BLaER1 treated with 17β-estradiol and CSF1 and Interleukin-3, amounts not matched to agents 10 nM and 100 nM (cell line): ENCODE measurements around the gene USB1.

Source experiments
- H3K27ac ChIP-seq, 11 experiments: shearing (Covaris generic); formaldehyde crosslinking; 2 replicates each; pipeline ENCODE4 v1.8.1; 2022
- H3K27me3 ChIP-seq, 11 experiments: shearing (Covaris generic); formaldehyde crosslinking; 2 replicates each; pipeline ENCODE4 v1.8.1; 2022
- H3K36me3 ChIP-seq, 11 experiments: shearing (Covaris generic); formaldehyde crosslinking; 2 replicates each; pipeline ENCODE4 v1.8.1; 2022
- H3K4me1 ChIP-seq, 10 experiments: shearing (Covaris generic); formaldehyde crosslinking; 2 replicates each; pipeline ENCODE4 v1.8.1; 2022
- H3K4me2 ChIP-seq, 11 experiments: shearing (Covaris generic); formaldehyde crosslinking; 2 replicates each; pipeline ENCODE4 v1.8.1; 2022
- H3K4me3 ChIP-seq, 10 experiments: shearing (Covaris generic); formaldehyde crosslinking; 2 replicates each; pipeline ENCODE4 v1.8.1; 2022
- H3K9ac ChIP-seq, 11 experiments: shearing (Covaris generic); formaldehyde crosslinking; 2 replicates each; pipeline ENCODE4 v1.8.1; 2022
- H3K9me3 ChIP-seq, 11 experiments: shearing (Covaris generic); formaldehyde crosslinking; replicated peaks in 1 of 11; 2 replicates each; pipeline ENCODE4 v1.8.1; 2022
- H4K20me1 ChIP-seq, 11 experiments: shearing (Covaris generic); formaldehyde crosslinking; 2 replicates each; pipeline ENCODE4 v1.8.1; 2022
- Cebpa-rat ChIP-seq, 11 experiments: shearing (Covaris generic); IDR thresholded peaks; 2 replicates each; pipeline ENCODE4 v1.8.1; 2022

The USB1 gene

GRCh38 chr16:57959121-57959520, 42.1 kb upstream of the USB1 start:
- no peaks in the 10 kb centered on the region for H3K9me3 ChIP-seq
- no peak overlapping the region for H3K4me2 ChIP-seq
- no peak overlapping the region for H3K4me3 ChIP-seq
- no peak overlapping the region for H3K27ac ChIP-seq
- H3K9ac ChIP-seq: no peak overlapping the region
- H3K27me3 ChIP-seq: no peaks in the 10 kb centered on the region
- no peak for TF ChIP-seq Cebpa-rat (IDR thresholded peaks at IDR 0.05)
- H3K36me3 ChIP-seq: no peaks in the 10 kb centered on the region
- no peaks in the 10 kb centered on the region; a peak in 1 of 22 replicates for H4K20me1 ChIP-seq
- peaks cover 0 to 15% (median 3%) of the 10 kb centered on the region in 10 experiments; a peak in 9 of 20 replicates for H3K4me1 ChIP-seq

- H3K9ac ChIP-seq: no peak overlapping the region
- H4K20me1 ChIP-seq: no peaks in the 10 kb centered on the region; a peak in 1 of 22 replicates
- H3K4me1 ChIP-seq: peaks cover 0 to 15% (median 3%) of the 10 kb centered on the region in 10 experiments; a peak in 9 of 20 replicates
- H3K4me3 ChIP-seq: no peak overlapping the region
- H3K27ac ChIP-seq: no peak overlapping the region
- H3K36me3 ChIP-seq: no peaks in the 10 kb centered on the region
- no peak for TF ChIP-seq Cebpa-rat (IDR thresholded peaks at IDR 0.05)
- no peaks in the 10 kb centered on the region for H3K27me3 ChIP-seq
- H3K4me2 ChIP-seq: peak overlapping the region in 6 of 11 experiments; percentile 0 to 37 (median 20); a peak in 7 of 22 replicates
- no peaks in the 10 kb centered on the region for H3K9me3 ChIP-seq
Observed at GRCh38 chr16:57959804-57960203, 41.4 kb upstream of the USB1 start.

GRCh38 chr16:57960310-57960709, 40.9 kb upstream of the USB1 start:
- Histone ChIP-seq H4K20me1 (no peaks in the 10 kb centered on the region; a peak in 1 of 22 replicates), H3K36me3 (no peaks in the 10 kb centered on the region), H3K4me2 (peak overlapping the region in 6 of 11 experiments; percentile 0 to 37 (median 20); a peak in 5 of 22 replicates), H3K27me3 (no peaks in the 10 kb centered on the region), H3K4me1 (peaks cover 0 to 15% (median 3%) of the 10 kb centered on the region in 10 experiments; a peak in 9 of 20 replicates), H3K9ac (no peak overlapping the region), H3K27ac (no peak overlapping the region), H3K4me3 (no peak overlapping the region), H3K9me3 (no peaks in the 10 kb centered on the region)
- no peak for TF ChIP-seq Cebpa-rat (IDR thresholded peaks at IDR 0.05)

GRCh38 chr16:57960826-57961472, 40.3 kb upstream of the USB1 start:
- Histone ChIP-seq H3K9me3 (no peaks in the 10 kb centered on the region), H3K4me2 (no peak overlapping the region)

GRCh38 chr16:57961538-57961937, 39.7 kb upstream of the USB1 start:
- Histone ChIP-seq H3K9me3 (no peaks in the 10 kb centered on the region), H3K4me2 (no peak overlapping the region), H4K20me1 (no peaks in the 10 kb centered on the region; a peak in 1 of 22 replicates), H3K9ac (no peak overlapping the region), H3K4me3 (no peak overlapping the region), H3K4me1 (peaks cover 0 to 15% (median 7%) of the 10 kb centered on the region in 10 experiments; a peak in 12 of 20 replicates), H3K27me3 (no peaks in the 10 kb centered on the region), H3K36me3 (no peaks in the 10 kb centered on the region), H3K27ac (no peak overlapping the region)
- no peak for TF ChIP-seq Cebpa-rat (IDR thresholded peaks at IDR 0.05)

More at GRCh38 chr16:57960826-57961472, 40.3 kb upstream of the USB1 start:
- peaks cover 0 to 15% (median 4%) of the 10 kb centered on the region in 10 experiments; a peak in 10 of 20 replicates for H3K4me1 ChIP-seq
- H3K36me3 ChIP-seq: no peaks in the 10 kb centered on the region
- no peak overlapping the region for H3K9ac ChIP-seq
- no peak for TF ChIP-seq Cebpa-rat (IDR thresholded peaks at IDR 0.05)
- no peaks in the 10 kb centered on the region; a peak in 1 of 22 replicates for H4K20me1 ChIP-seq
- H3K27me3 ChIP-seq: no peaks in the 10 kb centered on the region
- no peak overlapping the region for H3K4me3 ChIP-seq
- no peak overlapping the region for H3K27ac ChIP-seq

GRCh38 chr16:57962046-57962445, 39.2 kb upstream of the USB1 start:
- Histone ChIP-seq H3K4me2 (no peak overlapping the region), H3K27me3 (no peaks in the 10 kb centered on the region), H3K27ac (no peak overlapping the region), H3K36me3 (no peaks in the 10 kb centered on the region), H3K9me3 (no peaks in the 10 kb centered on the region), H3K9ac (no peak overlapping the region), H3K4me1 (peaks cover 3 to 19% (median 10%) of the 10 kb centered on the region in 10 experiments), H3K4me3 (no peak overlapping the region), H4K20me1 (no peaks in the 10 kb centered on the region; a peak in 1 of 22 replicates)
- TF ChIP-seq Cebpa-rat (IDR thresholded peaks at IDR 0.05): no peak

- H3K4me3 ChIP-seq: no peak overlapping the region
- H3K4me2 ChIP-seq: no peak overlapping the region
- no peak overlapping the region for H3K9ac ChIP-seq
- H3K36me3 ChIP-seq: no peaks in the 10 kb centered on the region
- no peaks in the 10 kb centered on the region for H3K27me3 ChIP-seq
- H3K4me1 ChIP-seq: peaks cover 6 to 23% (median 14%) of the 10 kb centered on the region in 10 experiments
- H3K27ac ChIP-seq: no peak overlapping the region
- no peaks in the 10 kb centered on the region; a peak in 1 of 22 replicates for H4K20me1 ChIP-seq
- no peaks in the 10 kb centered on the region for H3K9me3 ChIP-seq
- no peak for TF ChIP-seq Cebpa-rat (IDR thresholded peaks at IDR 0.05)
Observed at GRCh38 chr16:57962756-57963155, 38.5 kb upstream of the USB1 start.

- Histone ChIP-seq H3K4me1 (peaks cover 6 to 23% (median 11%) of the 10 kb centered on the region in 10 experiments), H3K4me3 (no peak overlapping the region), H3K9me3 (no peaks in the 10 kb centered on the region), H3K27me3 (no peaks in the 10 kb centered on the region), H3K27ac (no peak overlapping the region), H3K9ac (no peak overlapping the region), H4K20me1 (no peaks in the 10 kb centered on the region; a peak in 1 of 22 replicates), H3K36me3 (no peaks in the 10 kb centered on the region), H3K4me2 (no peak overlapping the region)
- no peak for TF ChIP-seq Cebpa-rat (IDR thresholded peaks at IDR 0.05)
Observed at GRCh38 chr16:57964157-57964700, 37.0 kb upstream of the USB1 start.

- H3K27me3 ChIP-seq: no peaks in the 10 kb centered on the region
- H3K27ac ChIP-seq: no peak overlapping the region
- H4K20me1 ChIP-seq: no peaks in the 10 kb centered on the region; a peak in 1 of 22 replicates
- H3K9me3 ChIP-seq: no peaks in the 10 kb centered on the region
- no peaks in the 10 kb centered on the region for H3K36me3 ChIP-seq
- H3K4me1 ChIP-seq: peaks cover 6 to 16% (median 7%) of the 10 kb centered on the region in 10 experiments
- H3K9ac ChIP-seq: no peak overlapping the region
- no peak for TF ChIP-seq Cebpa-rat (IDR thresholded peaks at IDR 0.05)
- H3K4me2 ChIP-seq: peak overlapping the region in 1 of 11 experiments; percentile 51; a peak in 1 of 22 replicates
- H3K4me3 ChIP-seq: no peak overlapping the region
Observed at GRCh38 chr16:57966204-57966771, 34.9 kb upstream of the USB1 start.
